PC-3 (cell line): ENCODE data around the gene SCGB1D1. TPM values are rescaled to one million over a fixed set of nuclear protein-coding genes. Genes with fewer than 3 reads are reported as not detected.
A peak's percentile ranks its signal among the peaks of the same experiment; 100 is the strongest.

Experiments
- ATAC-seq: fragments of 200-7000 bp; cut with Tn5 transposase; 2 replicates; pipeline ENCODE4 v1.9.1; 2020; ENCODE audit warnings: mild to moderate bottlenecking, moderate library complexity
- BruUV-seq: library from RNA; stranded (reverse); fragments of 400-500 nt; replicated peaks from 2 replicates; lab custom pipeline; 2021; lab: Mats Ljungman, UMichigan
- CTCF ChIA-PET: fragments of 300-600 bp; sonication (Branson Sonifier 250); formaldehyde crosslinking; loops from one replicate; lab custom pipeline; 2022; ENCODE audit warnings: antibody characterized with exemption; lab: Charles Lee
- POLR2A ChIA-PET: fragments of 300-600 bp; sonication (Branson Sonifier 250); formaldehyde crosslinking; loops from one replicate; lab custom pipeline; 2022; ENCODE audit warnings: antibody characterized with exemption; ENCODE audit not compliant: unreplicated experiment; lab: Charles Lee
- DNase-seq: peaks from one replicate; pipeline ENCODE4 v3.0.0-alpha.2; 2015
- H2AFZ ChIP-seq: fragments of 300-600 bp; sonication (generic); 2 replicates; pipeline ENCODE4 v1.6.0; 2016; ENCODE audit warnings: antibody characterized with exemption, low read length
- H3F3A ChIP-seq: fragments of 300-600 bp; sonication (generic); one replicate; pipeline ENCODE4 v1.6.0; 2017; ENCODE audit warnings: antibody characterized with exemption, low read length, control low read depth, mild to moderate bottlenecking; ENCODE audit not compliant: unreplicated experiment
- H3K27ac ChIP-seq: fragments of 300-600 bp; sonication (generic); 2 replicates; pipeline ENCODE4 v1.5.1; 2016; ENCODE audit warnings: mild to moderate bottlenecking, low read length
- H3K27me3 ChIP-seq: fragments of 300-600 bp; sonication (generic); 2 replicates; pipeline ENCODE4 v1.6.1; 2016; ENCODE audit warnings: low read length, mixed read lengths
- H3K36me3 ChIP-seq: fragments of 300-600 bp; sonication (generic); 2 replicates; pipeline ENCODE4 v1.6.1; 2016; ENCODE audit warnings: low read depth, mixed run types, low read length, mixed read lengths
- H3K4me1 ChIP-seq: fragments of 300-600 bp; sonication (generic); 2 replicates; pipeline ENCODE4 v1.5.1; 2016; ENCODE audit warnings: low read length; ENCODE audit not compliant: insufficient read depth
- H3K4me2 ChIP-seq: fragments of 300-600 bp; sonication (generic); 2 replicates; pipeline ENCODE4 v1.6.0; 2016; ENCODE audit warnings: low read length
- H3K4me3 ChIP-seq: fragments of 300-600 bp; sonication (generic); 2 replicates; pipeline ENCODE4 v1.5.1; 2016; ENCODE audit warnings: mild to moderate bottlenecking, low read length, mixed read lengths
- H3K79me2 ChIP-seq: fragments of 300-600 bp; sonication (generic); 2 replicates; pipeline ENCODE4 v1.6.1; 2017; ENCODE audit warnings: low read length, mixed read lengths
- H3K9ac ChIP-seq: fragments of 300-600 bp; sonication (generic); 2 replicates; pipeline ENCODE4 v1.6.0; 2016; ENCODE audit warnings: mild to moderate bottlenecking, low read length
- H3K9me2 ChIP-seq: fragments of 300-600 bp; sonication (generic); replicated peaks from 2 replicates; pipeline ENCODE4 v1.6.1; 2016; ENCODE audit warnings: mixed run types, low read length, mixed read lengths
- H3K9me3 ChIP-seq: fragments of 300-600 bp; sonication (generic); 2 replicates; pipeline ENCODE4 v1.6.1; 2016; ENCODE audit warnings: low read length, mixed read lengths
- H4K20me1 ChIP-seq: fragments of 300-600 bp; sonication (generic); 2 replicates; pipeline ENCODE4 v1.6.1; 2016; ENCODE audit warnings: low read length, mixed read lengths
- CTCF ChIP-seq: fragments of 300-600 bp; sonication (generic); conservative IDR thresholded peaks from 2 replicates; pipeline ENCODE4 v1.5.1; 2017; ENCODE audit warnings: antibody characterized with exemption, low read depth, mild to moderate bottlenecking, low read length
- EZH2 ChIP-seq: fragments of 300-600 bp; sonication (generic); IDR thresholded peaks from one replicate; pipeline ENCODE4 v1.6.1; 2017; ENCODE audit warnings: antibody characterized with exemption, mild to moderate bottlenecking, low read length; ENCODE audit not compliant: unreplicated experiment
- EZH2phosphoT487 ChIP-seq: fragments of 300-600 bp; sonication (generic); IDR thresholded peaks from 2 replicates; pipeline ENCODE4 v1.6.1; 2018; ENCODE audit warnings: mild to moderate bottlenecking, antibody characterized with exemption, low read length, borderline replicate concordance
- intact Hi-C: fragments of 100-400 bp; cut with micrococcal nuclease; formaldehyde crosslinking; loops from 2 replicates; pipeline ENCODE4 v1.9.0; 2023
- total RNA-seq: library from RNA; depleted of rRNA; stranded (reverse); fragments of >200 nt; gene quantifications from 2 replicates; pipeline ENCODE4 v1.2.3, GENCODE V29; 2014

SCGB1D1 gene
- total RNA-seq, 1 experiment from 2014 or later = not detected

- Histone ChIP-seq H3K36me3 (no peaks in the 10 kb centered on the region), H3K27ac (no peak overlapping the region), H3K27me3 (peaks cover 93% of the 10 kb centered on the region), H3K4me1 (no peaks in the 10 kb centered on the region), H3K4me2 (no peak overlapping the region), H3F3A (no peaks in the 10 kb centered on the region), H3K79me2 (no peaks in the 10 kb centered on the region), H3K9me3 (no peaks in the 10 kb centered on the region), H3K4me3 (no peak overlapping the region), H3K9ac (no peak overlapping the region), H3K9me2 (no peaks in the 10 kb centered on the region), H4K20me1 (no peaks in the 10 kb centered on the region), H2AFZ (no peak overlapping the region)
- DNase-seq = no peak
- no TSS peak for BruUV-seq
- intact Hi-C loops = no loop called here
- ChIA-PET POLR2A (no interaction called here), CTCF (no interaction called here)
- ATAC-seq = no peak
- TF ChIP-seq EZH2 (no peak), CTCF (no peak), EZH2phosphoT487 (no peak)
These were observed 13.2 kb upstream of the SCGB1D1 start for GRCh38 chr11:62176766-62177165.

GRCh38 chr11:62179995-62180394 lies 10.0 kb upstream of the SCGB1D1 start:
- H3K79me2 ChIP-seq = no peaks in the 10 kb centered on the region
- POLR2A ChIA-PET = interaction anchor here (0.6 kb wide), 1 partner anchor 83 kb away, joined by 5 read pairs; no protein-coding TSS in a partner anchor
- H3K4me1 ChIP-seq = no peaks in the 10 kb centered on the region
- no peaks in the 10 kb centered on the region for H3K9me3 ChIP-seq
- no peak overlapping the region for H3K4me2 ChIP-seq
- H3K9me2 ChIP-seq = no peaks in the 10 kb centered on the region
- H4K20me1 ChIP-seq = no peaks in the 10 kb centered on the region
- H3K27ac ChIP-seq = no peak overlapping the region
- H3K9ac ChIP-seq = no peak overlapping the region
- DNase-seq (no peak), ATAC-seq (peak; percentile 42)
- no peak overlapping the region for H3K4me3 ChIP-seq
- TF ChIP-seq EZH2 (no peak), CTCF (no peak), EZH2phosphoT487 (no peak)
- H3K36me3 ChIP-seq = no peaks in the 10 kb centered on the region
- BruUV-seq = no TSS peak
- no peaks in the 10 kb centered on the region for H3F3A ChIP-seq
- intact Hi-C loops = no loop called here
- H2AFZ ChIP-seq = no peak overlapping the region
- H3K27me3 ChIP-seq = peaks cover 87% of the 10 kb centered on the region
- CTCF ChIA-PET = no interaction called here

- ChIA-PET CTCF (no interaction called here), POLR2A (no interaction called here)
- no TSS peak for BruUV-seq
These were observed 8.9 kb upstream of the SCGB1D1 start for GRCh38 chr11:62181097-62181496.

More at GRCh38 chr11:62181097-62181496, 8.9 kb upstream of the SCGB1D1 start:
- peaks cover 87% of the 10 kb centered on the region for H3K27me3 ChIP-seq
- H3K4me1 ChIP-seq = no peaks in the 10 kb centered on the region
- H3K4me2 ChIP-seq = no peak overlapping the region
- H3K4me3 ChIP-seq = no peak overlapping the region
- H4K20me1 ChIP-seq = no peaks in the 10 kb centered on the region
- no peaks in the 10 kb centered on the region for H3K79me2 ChIP-seq
- no peaks in the 10 kb centered on the region for H3K36me3 ChIP-seq
- no peak for TF ChIP-seq EZH2phosphoT487
- no peak for TF ChIP-seq EZH2
- TF ChIP-seq CTCF = no peak
- no peaks in the 10 kb centered on the region for H3K9me3 ChIP-seq
- no peak overlapping the region for H2AFZ ChIP-seq
- DNase-seq = no peak
- intact Hi-C loops = no loop called here
- H3F3A ChIP-seq = no peaks in the 10 kb centered on the region
- no peak overlapping the region for H3K27ac ChIP-seq
- ATAC-seq = no peak
- H3K9ac ChIP-seq = no peak overlapping the region
- H3K9me2 ChIP-seq = no peaks in the 10 kb centered on the region
